ENCODE measurements around the gene MSRB3. TPM values are rescaled to one million over a fixed set of nuclear protein-coding genes. Genes with fewer than 3 reads are reported as not detected.

MSRB3 gene
- 3.7 TPM for total RNA-seq

GRCh38 chr12:65278576-65279368 lies at the start of gene MSRB3:
MSRB3 (plus strand) TSS chr12:65278683; CDS start chr12:65308580, 29,897 bp downstream.
- DNase-seq (ENCODE audit: low spot score in 2 of 2), result peak; percentile 76 to 77
- no peak for FAIRE-seq

- FAIRE-seq (no peak), DNase-seq (ENCODE audit: low spot score in 2 of 2) (no peak)
Measured at GRCh38 chr12:65229441-65229840, 49.0 kb upstream of the MSRB3 start.

GRCh38 chr12:65232476-65233077 lies 45.9 kb upstream of the MSRB3 start:
- DNase-seq (ENCODE audit: low spot score in 2 of 2) (peak in 1 of 2 donors; percentile 1), FAIRE-seq (peak; percentile 98)

GRCh38 chr12:65237153-65237552 lies 41.3 kb upstream of the MSRB3 start:
- DNase-seq (ENCODE audit: low spot score in 2 of 2) (no peak), FAIRE-seq (no peak)

- no peak for FAIRE-seq
- DNase-seq (ENCODE audit: low spot score in 2 of 2), result no peak
Measured at GRCh38 chr12:65238609-65239008, 39.9 kb upstream of the MSRB3 start.

- no peak for FAIRE-seq
- no peak for DNase-seq (ENCODE audit: low spot score in 2 of 2)
Measured at GRCh38 chr12:65248656-65249633, 29.5 kb upstream of the MSRB3 start.

GRCh38 chr12:65252515-65252914 lies 26.0 kb upstream of the MSRB3 start:
- no peak for FAIRE-seq
- DNase-seq (ENCODE audit: low spot score in 2 of 2), result no peak

- no peak for DNase-seq (ENCODE audit: low spot score in 2 of 2)
- no peak for FAIRE-seq
Measured at GRCh38 chr12:65257986-65258385, 20.5 kb upstream of the MSRB3 start.

GRCh38 chr12:65259501-65259900 lies 19.0 kb upstream of the MSRB3 start:
- FAIRE-seq (no peak), DNase-seq (ENCODE audit: low spot score in 2 of 2) (no peak)

GRCh38 chr12:65263777-65264176 lies 14.7 kb upstream of the MSRB3 start:
- no peak for DNase-seq (ENCODE audit: low spot score in 2 of 2)
- FAIRE-seq, result no peak

- DNase-seq (ENCODE audit: low spot score in 2 of 2), result no peak
- FAIRE-seq, result no peak
Measured at GRCh38 chr12:65266408-65266807, 12.1 kb upstream of the MSRB3 start.

GRCh38 chr12:65269603-65270002 lies 8.9 kb upstream of the MSRB3 start:
- FAIRE-seq (no peak), DNase-seq (ENCODE audit: low spot score in 2 of 2) (no peak)

GRCh38 chr12:65274602-65275272 lies 3.7 kb upstream of the MSRB3 start:
- DNase-seq (ENCODE audit: low spot score in 2 of 2) (no peak), FAIRE-seq (no peak)

- DNase-seq (ENCODE audit: low spot score in 2 of 2) (no peak), FAIRE-seq (no peak)
Measured at GRCh38 chr12:65275627-65276026, 2.9 kb upstream of the MSRB3 start.

- DNase-seq (ENCODE audit: low spot score in 2 of 2), result no peak
- no peak for FAIRE-seq
Measured at GRCh38 chr12:65276916-65277530, 1.5 kb upstream of the MSRB3 start.

GRCh38 chr12:65277994-65278575 lies 398 bp upstream of the MSRB3 start:
- DNase-seq (ENCODE audit: low spot score in 2 of 2), result no peak
- FAIRE-seq, result no peak

- FAIRE-seq (no peak), DNase-seq (ENCODE audit: low spot score in 2 of 2) (no peak)
Measured at GRCh38 chr12:65279369-65280112, 1.1 kb downstream of the MSRB3 start.

- FAIRE-seq, result no peak
Measured at GRCh38 chr12:65280306-65280705, 1.8 kb downstream of the MSRB3 start.

GRCh38 chr12:65282840-65283239 lies 4.4 kb downstream of the MSRB3 start:
- DNase-seq (ENCODE audit: low spot score in 2 of 2), result no peak

More at GRCh38 chr12:65280306-65280705, 1.8 kb downstream of the MSRB3 start:
- no peak for DNase-seq (ENCODE audit: low spot score in 2 of 2)

More at GRCh38 chr12:65282840-65283239, 4.4 kb downstream of the MSRB3 start:
- no peak for FAIRE-seq
